Fibroblast of skin of left biceps (primary cell): ENCODE measurements around the gene ZIC5.
"Not testable (repeated sequence)": the region's sequence is repeated elsewhere in the genome, so short reads cannot be mapped to it uniquely, and the experiment has no call there.

Experiments used
- DNase-seq, 2 experiments: peaks; one replicate each; pipeline ENCODE4 v3.0.0-alpha.2; 2013; ENCODE audit warnings: low read depth in 2 of 2

ZIC5 gene

DNA sequence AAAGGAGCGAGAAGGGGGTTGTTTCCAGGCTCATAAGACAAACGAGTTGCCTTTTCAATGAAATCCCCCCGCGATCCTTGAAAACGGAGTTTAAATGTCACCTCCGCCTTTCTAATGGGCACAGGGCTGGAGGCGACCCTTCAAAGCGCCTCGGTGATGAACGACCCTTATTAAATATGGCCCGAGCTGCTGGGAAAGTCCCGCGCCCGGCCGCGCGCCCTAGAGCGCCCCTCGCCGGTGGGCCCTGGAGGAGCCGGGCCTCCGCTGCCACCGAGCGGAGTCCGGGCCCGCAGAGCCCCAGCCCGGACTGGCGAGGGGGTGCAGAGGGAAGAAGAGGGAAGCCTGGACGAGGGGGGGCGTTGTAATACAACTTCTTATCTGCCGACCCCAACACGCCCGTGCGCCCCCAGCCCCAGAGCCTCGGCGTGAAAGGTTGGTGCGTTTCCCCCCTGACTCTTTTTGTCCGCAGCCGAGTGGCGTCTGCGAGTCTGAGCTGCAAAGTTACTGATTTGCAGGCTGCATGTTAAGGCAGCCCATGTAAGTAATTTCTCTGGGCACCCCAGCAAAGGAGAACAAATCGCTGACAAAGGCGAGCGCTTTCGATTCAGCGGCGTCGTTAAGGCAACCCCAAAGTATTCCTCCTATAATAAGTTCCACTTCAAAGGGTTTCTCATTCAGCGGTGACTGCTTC is 11.9 kb downstream of the ZIC5 start:
- no peak for DNase-seq

DNA sequence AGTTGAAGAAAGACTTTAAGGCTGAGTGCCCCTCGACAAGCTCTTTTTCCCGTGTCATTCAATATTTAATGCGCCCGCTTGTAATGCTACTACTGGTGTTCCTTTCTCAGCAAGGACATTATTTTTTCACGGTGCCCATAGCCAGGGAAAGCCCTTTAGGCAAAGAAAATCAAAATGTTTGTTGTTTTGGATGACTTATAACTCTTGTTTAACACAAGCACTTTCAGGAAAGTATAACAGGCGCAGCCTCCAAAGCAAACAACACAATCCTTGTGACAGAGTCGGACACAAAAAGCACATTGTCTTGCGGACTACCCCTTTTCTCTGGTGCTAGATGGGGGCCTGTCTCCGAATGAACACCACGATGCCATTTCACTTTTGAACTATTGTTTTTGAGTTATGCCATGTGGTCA is 12.4 kb downstream of the ZIC5 start:
- DNase-seq: no peak

DNA sequence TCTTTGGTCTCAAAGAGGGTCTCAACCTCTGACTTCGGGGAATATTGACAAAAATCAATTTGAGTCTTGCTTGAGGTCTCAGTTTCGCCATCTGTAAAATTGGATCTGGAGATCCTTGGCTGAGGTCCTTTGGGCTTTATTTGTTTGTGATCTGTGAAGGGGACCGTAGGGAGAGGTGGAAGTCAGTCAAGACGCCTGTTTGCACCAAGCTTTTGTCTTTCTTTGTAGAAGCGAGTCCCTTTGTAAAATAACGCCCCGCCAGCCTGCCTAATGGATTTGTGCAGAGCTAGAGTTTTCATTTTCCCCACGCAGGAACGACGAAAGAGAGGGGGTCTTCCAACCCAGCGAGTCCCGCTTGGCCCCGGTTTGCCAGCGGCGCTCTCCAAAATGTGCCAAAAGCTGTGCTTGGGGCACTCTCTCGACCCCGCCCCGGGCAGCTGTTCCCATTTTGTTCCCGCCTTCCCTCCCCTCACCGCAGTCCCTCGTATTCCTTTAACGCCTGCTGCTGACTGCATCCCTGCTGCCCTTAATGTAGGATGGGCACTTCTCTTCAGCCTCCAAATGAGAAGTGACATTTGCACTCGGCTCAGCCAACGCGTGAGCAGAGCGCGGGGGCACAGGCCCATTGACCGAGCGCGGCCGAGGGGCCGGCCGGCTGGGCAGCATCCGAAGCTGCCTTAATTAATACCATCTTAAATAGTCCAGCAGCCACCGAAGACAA is 13.0 kb downstream of the ZIC5 start:
- no peak for DNase-seq

DNA sequence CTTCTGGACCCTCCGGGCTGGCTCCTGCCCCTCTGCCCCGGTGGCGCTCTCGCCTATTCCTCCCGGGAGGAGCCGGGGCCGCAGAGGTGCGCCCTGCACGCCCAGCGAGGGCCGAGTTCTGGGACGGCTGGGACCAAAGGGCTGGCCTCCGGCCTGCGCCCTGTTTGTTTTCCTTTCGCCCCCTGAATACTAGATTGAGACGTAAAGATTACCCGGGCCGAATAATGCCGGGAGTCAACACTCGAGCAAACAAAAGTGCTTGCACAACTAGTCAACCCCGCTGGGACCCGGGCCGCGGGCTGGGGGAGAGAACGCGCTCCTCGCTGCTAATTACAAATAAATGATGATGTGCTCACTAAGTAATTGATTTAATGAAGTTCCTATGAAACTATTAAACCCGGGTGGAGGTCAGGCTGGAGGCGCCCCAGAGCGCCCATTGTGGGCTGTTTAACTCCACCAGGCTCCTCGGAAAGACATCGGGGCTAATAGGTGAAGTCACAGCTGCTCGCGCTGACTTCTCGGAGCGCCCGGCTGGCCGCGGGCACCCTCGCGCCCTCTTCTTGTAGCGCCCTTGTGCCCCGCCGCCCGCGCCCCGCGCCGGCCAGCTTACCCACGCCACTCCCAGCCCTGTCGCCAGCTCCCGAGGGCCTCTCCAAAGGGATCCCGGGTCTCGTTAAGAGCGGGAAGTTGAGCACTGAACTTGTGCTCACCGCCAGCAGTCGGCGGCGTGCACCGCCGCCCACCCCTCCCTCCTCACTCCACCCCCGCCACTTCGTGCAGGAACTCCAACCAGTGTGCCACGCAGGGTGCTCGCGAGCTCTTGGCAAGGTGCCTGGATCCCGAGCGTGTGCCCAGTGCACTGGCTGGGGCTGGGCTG is 14.9 kb downstream of the ZIC5 start:
- no peak for DNase-seq

DNA sequence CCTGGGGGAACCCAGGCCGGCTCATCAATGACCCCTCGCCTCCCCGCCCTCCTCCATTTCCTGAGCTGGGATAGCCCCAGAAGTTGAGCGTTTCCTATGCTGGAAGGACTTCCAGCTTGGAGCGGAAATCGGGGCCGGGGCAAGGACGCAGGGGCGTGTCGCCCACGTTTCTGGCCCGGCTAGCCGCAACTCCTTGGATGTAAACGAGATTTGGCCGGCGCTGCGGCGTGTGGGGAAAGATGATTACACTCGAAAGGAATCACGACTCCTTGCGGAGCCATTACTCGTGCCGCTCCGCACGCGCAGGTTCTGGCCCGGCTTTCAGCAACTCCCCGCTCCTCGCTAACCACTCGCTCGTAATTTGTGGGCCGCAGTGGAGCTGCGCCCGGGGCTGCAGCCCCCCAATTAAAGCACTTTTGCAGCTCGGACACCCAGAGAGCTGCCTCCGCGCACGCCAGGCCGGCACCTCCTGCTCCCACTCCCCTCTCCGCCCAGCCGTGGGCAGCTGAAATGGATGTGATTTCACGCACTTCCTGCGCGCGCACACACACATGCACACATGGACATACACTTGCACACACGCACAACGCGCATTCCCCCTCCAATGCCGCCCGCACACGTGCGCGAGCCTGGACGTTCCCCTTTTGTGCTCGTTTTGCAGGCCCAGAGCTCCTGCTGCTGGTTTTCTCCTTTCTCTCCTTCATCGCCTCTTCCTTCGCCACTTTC is 15.7 kb downstream of the ZIC5 start:
- peak; percentile 15 to 17 for DNase-seq

DNA sequence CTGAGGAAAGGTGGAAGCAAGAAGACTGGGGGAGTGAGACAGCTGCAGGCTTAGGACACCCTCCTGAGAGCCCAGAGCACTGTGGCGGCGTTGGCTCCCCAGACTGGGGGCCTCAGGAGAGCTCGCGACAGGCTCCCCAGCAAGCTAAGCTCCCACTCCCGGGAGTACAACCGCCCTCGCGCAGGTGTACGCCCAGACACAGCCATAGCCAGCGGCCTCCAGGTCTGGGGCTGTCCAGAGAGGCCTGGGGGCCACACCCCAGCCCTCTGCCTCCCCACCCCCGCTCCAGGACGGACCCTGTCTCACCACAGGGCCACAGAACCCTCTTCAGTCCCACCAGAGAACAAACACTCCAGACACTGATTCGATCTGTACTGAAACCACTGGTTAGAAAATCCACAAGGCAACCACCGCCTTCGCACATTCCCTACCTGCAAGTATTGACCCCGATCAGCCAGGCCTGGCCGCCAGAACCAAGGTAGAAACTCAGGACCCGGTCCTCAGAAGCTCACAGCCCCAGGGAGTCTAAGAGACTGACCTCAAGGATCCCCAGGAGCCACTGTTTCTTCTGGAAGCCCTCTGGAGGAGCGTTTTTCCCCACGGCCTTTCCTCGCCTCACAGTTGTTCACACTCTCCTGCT is 16.3 kb downstream of the ZIC5 start:
- DNase-seq: no peak

DNA sequence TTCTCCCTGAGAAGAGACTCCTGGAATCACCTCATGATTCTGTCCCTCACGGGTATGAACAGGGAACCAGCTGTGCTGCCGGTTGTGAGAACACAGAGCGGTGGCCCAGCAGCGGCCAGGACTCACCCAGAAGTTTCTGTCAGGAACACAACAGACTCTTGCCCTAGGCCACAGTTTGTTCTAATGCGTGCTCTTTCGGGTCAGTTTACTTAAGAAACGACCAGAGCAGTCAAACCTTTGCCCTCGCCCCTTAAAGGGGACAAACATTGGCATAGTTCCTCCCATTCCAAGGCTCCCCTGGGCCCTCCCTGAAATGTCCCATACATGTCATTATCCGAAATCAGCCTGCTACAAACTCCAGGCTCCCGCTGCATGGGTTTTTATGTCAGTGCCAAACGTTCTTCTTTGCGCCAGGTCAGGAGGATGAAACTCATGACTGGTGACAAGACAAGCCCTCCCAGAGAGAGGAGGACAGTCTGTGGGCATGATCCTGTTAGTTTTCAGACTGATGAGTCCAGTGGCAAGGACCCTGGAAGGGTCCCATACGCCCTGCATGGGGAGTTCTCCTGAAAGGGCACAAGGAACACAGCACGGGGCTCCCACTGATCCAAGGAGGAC is 18.3 kb downstream of the ZIC5 start:
- DNase-seq: no peak

DNA sequence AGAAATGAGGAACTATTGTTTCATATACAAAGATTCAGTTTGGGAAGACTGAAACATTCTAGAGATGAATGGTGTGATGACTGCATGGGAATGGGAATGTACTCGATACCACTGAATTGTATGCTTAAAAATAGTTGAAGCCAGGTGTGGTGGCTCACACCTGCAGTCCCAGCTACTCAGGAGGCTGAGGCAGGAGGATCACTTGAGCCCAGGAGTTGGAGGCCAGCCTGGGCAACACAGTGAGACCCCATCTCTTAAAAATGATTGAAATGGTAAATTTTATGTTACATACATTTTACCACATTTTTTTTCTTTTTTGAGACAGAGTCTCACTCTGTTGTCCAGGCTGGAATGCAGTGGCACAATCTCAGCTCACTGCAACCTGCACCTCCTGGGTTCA is 19.9 kb downstream of the ZIC5 start:
- not testable (repeated sequence) for DNase-seq

DNA sequence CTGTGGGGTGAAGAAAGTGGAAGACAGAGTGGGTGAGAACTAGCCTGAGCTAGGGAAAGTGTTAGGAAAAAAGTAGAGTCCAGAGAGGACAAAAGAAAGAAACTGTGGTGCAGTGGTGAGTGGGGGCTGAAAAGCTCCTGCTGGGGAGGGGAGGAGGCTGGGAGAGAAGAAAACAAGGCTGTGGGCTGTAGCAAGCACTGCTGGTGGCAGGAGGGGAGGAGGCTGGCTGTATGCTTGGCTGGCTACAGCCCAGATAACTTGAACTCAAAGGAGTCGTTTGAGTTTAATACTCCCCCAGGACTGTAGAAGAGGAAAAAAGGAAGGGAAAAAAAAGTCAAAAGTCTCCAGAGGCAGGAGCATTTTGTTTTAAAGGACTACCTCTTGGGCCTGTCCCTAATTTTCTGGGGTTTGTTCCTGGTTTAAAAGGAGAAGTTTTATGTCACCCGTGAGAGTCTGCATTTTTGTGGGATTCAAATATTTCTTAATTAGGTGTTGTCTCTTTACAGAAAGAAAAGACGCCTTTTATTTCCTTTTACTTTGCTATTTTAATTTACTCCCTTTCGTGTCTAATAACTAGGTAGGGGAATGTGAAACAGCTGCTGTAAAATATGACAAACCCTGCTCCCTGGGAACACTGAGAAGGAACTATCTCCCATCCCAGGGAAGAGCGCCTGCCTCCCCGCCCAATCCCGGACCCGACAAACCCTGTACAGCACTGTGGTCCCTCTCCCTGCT is 21.7 kb downstream of the ZIC5 start:
- DNase-seq: no peak

DNA sequence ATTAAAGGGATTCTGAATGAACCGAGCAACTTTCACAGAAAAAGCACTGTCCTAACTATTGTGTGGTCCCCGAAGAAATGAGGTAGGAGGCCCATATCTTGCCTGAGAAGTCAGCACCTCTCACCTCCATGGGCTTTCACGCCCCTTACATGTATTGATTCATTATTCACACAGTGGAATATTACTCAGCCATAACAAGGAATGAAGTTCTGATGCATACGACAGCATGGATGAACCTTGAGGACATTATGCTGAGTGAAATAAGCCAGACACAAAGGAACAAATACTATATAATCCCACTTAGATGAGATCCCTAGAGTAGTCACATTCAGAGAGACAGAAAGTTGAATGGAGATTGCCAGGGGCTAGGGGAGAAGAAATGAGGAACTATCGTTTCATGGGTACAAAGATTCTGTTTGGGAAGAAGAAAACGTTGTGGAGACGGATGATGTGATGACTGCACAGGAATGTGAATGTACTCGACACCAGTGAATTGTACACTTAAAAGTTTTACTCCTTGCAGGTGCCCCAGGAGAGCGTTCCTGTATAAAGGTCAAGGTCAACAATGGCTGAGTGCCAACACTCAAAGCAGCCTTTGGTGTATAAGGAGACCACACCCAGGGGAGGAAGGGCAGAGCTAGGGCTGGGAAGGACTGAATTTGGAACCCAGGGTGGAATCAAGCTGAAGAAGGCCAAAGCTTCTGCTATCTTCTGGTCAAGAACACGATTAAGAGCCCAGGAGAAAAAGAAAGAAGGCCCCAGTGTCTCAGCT is 22.5 kb downstream of the ZIC5 start:
- DNase-seq: no peak

DNA sequence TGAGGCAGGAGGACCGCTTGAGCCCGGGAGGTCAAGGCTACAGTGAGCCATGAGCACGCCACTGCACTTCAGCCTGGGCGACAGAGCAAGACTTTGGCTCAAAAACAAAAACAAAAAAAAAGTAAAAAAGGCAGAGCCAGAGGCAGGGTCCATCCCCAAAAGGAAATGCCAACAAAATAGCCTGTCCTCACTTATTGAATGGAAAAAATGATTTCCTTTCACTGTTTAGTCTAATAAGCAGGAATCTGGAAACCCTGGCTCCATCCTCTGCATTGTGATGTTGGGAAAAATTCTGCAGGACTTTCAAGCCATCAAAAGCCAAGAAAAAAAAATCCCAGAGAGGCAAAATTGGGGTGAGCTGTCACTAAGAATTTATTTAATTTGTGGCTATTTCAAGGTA is 23.2 kb downstream of the ZIC5 start:
- DNase-seq: no peak

DNA sequence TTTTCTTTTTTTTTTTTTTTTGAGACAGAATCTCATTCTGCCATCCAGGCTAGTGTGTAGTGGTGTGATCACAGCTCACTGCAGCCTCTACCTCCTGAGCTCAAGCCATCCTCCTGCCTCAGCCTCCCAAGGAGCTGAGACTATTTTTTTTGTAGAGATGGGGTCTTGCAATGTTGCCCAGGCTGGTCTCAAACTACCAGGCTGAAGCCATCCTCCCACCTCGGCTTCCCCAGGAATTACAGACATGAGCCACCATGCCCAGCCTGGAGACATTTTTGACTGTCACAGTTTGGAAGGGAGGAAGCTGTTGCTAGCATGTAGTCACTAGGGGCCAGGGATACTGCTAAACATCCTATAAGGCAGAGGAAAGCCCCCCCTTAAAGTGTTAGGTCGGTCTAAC is 23.9 kb downstream of the ZIC5 start:
- no peak for DNase-seq

DNA sequence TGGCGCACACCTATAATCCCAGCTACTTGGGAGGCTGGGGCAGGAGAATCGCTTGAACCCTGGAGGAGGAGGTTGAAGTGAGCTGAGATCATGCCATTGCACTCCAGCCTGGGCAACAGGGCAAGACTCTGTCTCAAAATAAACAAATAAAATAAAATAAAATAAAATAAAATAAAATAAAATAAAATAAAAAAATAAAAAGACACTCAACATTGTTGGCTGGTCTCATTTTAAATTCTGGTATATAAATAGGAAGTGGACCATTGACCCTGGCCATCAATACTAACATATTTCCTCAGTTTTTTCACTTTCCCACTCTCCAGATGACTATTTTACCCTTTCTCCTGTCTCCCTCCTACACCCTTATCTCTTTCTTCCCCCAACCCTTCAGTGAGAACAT is 26.1 kb downstream of the ZIC5 start:
- DNase-seq: not testable (repeated sequence)

DNA sequence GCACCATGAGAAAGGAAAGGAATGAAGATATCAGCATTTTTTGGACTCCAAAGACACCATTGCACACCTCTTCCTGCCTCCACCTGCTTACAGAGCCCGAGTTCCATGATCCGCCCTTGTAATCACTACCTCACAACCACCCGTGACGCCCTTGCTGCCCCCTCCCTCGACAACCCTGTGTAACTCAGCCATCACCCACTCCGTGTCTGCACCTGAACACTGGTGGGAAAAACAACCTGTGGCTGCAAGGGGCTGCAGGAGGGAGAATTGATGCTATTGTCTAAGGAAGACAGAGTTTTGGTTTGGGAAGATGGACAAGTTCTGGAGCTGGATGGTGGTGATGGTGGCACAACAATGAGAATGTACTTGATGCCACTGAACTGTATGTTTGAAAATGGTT is 27.0 kb downstream of the ZIC5 start:
- no peak for DNase-seq

DNA sequence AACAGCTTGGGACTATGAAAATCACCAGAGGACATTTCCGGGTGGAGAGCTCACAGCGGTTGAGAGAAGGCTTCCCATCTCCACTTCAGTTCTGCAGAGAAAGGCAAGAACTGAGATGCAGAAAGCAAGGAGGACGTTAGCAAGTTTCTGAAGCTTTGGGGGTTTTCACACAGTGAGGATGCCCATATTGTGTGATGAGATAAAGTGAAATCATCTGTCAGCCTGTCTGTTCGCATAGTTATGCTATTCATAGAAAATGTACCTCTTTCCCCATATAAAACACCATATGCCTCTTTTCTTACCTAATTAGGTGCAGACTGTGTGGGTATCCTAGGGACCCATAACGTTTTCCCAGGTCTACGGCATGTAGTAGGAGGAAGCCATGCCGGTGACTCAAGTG is 27.5 kb downstream of the ZIC5 start:
- DNase-seq: no peak

DNA sequence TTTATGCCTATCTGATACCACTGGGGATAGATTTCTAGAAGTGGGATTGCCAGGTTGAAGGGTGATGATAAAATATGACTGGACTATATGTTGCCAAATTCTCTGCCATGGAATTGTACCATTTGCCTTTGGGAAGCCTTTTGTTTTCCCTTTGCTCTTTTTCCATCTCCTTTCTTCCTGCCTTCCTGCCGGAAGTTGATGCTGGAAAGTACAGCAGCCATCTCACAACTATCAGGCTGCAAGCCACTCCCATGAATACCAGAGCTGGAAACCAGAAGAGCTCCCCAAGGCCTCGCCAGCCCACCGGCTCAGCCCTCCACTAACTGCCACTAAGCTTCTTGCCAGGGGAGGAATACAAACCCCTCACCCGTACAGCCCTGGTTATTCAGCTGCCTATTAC is 29.7 kb downstream of the ZIC5 start:
- no peak for DNase-seq

DNA sequence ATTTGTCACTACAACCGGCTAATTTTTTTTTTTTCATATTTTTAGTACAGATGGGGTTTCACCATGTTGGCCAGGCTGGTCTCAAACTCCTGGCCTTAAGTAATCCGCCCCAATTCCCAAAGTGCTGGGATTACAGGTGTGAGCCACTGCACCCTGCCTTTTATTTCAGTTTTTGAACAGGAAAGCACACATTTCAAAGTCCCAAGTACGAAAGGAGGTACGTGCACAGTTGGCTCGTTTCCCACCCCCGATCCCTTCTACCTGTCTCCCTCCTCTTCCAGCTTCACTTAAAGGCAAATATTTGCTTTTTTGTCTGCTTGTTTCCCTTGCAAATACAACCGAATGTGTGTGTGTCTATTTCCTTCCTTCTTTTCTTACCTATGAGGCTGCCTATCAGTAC is 30.5 kb downstream of the ZIC5 start:
- DNase-seq: no peak

DNA sequence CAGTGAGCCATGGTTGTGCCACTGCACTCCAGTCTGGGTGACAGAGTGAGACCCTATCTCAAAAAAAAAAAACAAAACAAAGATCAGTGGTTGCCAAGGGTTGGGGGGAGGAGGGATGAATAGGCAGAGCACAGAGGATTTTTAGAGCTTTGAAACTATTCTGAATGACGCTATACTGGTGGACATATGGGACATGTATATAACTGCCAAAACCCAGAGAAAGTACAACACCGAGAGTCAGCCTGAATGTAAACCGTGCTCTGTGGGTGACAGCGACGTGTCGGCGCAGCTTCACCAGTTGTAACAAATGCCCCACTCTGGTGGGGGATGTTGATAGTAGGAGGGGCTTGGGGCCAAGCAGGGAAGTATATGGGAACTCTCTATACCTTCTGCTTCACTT is 32.9 kb downstream of the ZIC5 start:
- DNase-seq: no peak

DNA sequence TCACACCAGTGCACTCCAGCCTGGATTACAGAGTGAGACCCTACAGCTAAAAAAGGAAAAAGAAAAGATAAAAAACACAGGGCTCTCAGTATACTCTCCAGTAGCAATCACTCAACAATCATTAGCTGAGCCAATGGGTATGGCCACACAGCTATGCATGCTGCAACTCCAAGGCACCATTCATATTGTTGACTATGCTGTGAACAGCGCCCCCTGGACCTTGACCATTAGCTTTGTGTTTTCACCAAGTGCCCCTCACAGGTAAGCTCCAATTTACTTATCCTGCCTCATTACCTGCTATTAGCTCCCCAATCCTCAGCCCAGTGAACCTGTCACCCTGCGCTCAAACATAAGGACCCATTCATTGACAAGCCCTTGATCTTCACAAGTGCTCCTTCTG is 35.8 kb downstream of the ZIC5 start:
- no peak for DNase-seq

DNA sequence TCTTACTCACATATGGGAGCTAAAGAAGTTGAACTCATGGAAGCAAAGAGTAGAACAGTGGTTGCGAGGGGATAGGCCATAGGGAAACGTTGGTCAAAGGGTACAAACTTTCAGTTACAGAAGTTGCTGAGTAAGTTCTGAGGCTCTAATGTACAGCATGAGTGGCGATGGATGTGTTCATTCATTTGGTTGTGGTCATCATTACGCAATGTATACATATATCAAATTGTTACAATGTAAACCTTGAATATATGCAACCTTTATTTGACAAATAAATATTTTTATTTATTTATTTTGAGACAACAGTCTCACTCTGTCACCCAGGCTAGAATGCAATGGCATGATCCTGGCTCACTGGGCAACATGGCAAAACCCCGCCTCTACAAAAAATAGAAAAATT is 38.7 kb downstream of the ZIC5 start:
- no peak for DNase-seq
